ENCODE data around the gene STON1. TPM values are rescaled to one million over a fixed set of nuclear protein-coding genes. Genes with fewer than 3 reads are reported as not detected.

The STON1 gene
- total and polyA plus RNA-seq, 4 donors, result 0.90 to 3.8 (median 1.2) TPM

DNA sequence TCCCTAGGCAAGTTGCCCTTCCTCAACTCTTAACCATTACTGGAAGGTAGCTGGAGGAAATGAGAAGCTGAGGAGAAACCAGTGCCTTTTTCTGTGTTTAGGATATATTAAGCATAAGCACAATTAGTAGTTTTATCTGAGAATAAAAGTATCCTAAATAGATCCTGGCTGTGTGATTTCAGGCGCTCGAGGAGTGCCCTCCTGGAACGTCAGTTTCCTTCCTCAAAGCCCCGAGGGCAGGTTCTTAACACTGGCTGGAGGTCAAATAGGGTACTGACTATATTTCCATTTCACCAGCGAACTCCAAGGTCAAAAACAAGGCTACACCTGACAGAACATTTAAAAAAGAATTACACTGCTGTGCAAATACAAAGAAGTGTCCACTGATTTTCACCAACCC, 1.5 kb upstream of the STON1 start:
- Histone ChIP-seq H3K4me3 (ENCODE audit: low read depth in 1 of 3, low read length in 3 of 3) (no peak overlapping the region), H3K36me3 (ENCODE audit: control insufficient read depth in 4 of 4, insufficient read depth in 3 of 4, low read depth in 1 of 4, low read length in 3 of 4) (no peaks in the 10 kb centered on the region), H3K4me1 (ENCODE audit: control insufficient read depth in 4 of 4, insufficient read depth in 4 of 4, low read length in 3 of 4) (peaks cover 0 to 7% (median 2%) of the 10 kb centered on the region in 4 donors), H3K9ac (ENCODE audit: low read depth in 1 of 2, low read length in 2 of 2) (no peak overlapping the region), H3K27ac (ENCODE audit: low read depth in 1 of 2, low read length in 2 of 2) (no peak overlapping the region), H3K9me3 (ENCODE audit: control insufficient read depth in 4 of 4, low read length in 3 of 4) (no peaks in the 10 kb centered on the region), H3K27me3 (ENCODE audit: control insufficient read depth in 4 of 4, insufficient read depth in 4 of 4, low read length in 3 of 4) (no peaks in the 10 kb centered on the region)
- WGBS, result 78% methylated on average over 5 of the region's 5 CpGs
- TF ChIP-seq, protein P1, sequence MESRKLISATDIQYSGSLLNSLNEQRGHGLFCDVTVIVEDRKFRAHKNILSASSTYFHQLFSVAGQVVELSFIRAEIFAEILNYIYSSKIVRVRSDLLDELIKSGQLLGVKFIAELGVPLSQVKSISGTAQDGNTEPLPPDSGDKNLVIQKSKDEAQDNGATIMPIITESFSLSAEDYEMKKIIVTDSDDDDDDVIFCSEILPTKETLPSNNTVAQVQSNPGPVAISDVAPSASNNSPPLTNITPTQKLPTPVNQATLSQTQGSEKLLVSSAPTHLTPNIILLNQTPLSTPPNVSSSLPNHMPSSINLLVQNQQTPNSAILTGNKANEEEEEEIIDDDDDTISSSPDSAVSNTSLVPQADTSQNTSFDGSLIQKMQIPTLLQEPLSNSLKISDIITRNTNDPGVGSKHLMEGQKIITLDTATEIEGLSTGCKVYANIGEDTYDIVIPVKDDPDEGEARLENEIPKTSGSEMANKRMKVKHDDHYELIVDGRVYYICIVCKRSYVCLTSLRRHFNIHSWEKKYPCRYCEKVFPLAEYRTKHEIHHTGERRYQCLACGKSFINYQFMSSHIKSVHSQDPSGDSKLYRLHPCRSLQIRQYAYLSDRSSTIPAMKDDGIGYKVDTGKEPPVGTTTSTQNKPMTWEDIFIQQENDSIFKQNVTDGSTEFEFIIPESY (IDR thresholded peaks at IDR 0.05), result no peak
- no peak for TF ChIP-seq EGR1 (IDR thresholded peaks at IDR 0.05; ENCODE audit: low read depth in 2 of 2)
- no peak for TF ChIP-seq FOXA2 (IDR thresholded peaks at IDR 0.05)
- TF ChIP-seq JUND (IDR thresholded peaks at IDR 0.05), result no peak
- no peak for TF ChIP-seq RXRA (IDR thresholded peaks at IDR 0.05)
- no peak for TF ChIP-seq RAD21 (IDR thresholded peaks at IDR 0.05)
- no peak for TF ChIP-seq HNF4A (conservative IDR thresholded peaks at IDR 0.05)
- no peak for TF ChIP-seq GABPA (IDR thresholded peaks at IDR 0.05 in 1 of 2, conservative IDR thresholded peaks at IDR 0.05 in 1 of 2)
- no peak for TF ChIP-seq HNF4G (IDR thresholded peaks at IDR 0.05)
- no peak for TF ChIP-seq YY1 (IDR thresholded peaks at IDR 0.05)
- TF ChIP-seq, protein P2, sequence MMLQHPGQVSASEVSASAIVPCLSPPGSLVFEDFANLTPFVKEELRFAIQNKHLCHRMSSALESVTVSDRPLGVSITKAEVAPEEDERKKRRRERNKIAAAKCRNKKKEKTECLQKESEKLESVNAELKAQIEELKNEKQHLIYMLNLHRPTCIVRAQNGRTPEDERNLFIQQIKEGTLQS (IDR thresholded peaks at IDR 0.05), result no peak
- TF ChIP-seq, protein P3, sequence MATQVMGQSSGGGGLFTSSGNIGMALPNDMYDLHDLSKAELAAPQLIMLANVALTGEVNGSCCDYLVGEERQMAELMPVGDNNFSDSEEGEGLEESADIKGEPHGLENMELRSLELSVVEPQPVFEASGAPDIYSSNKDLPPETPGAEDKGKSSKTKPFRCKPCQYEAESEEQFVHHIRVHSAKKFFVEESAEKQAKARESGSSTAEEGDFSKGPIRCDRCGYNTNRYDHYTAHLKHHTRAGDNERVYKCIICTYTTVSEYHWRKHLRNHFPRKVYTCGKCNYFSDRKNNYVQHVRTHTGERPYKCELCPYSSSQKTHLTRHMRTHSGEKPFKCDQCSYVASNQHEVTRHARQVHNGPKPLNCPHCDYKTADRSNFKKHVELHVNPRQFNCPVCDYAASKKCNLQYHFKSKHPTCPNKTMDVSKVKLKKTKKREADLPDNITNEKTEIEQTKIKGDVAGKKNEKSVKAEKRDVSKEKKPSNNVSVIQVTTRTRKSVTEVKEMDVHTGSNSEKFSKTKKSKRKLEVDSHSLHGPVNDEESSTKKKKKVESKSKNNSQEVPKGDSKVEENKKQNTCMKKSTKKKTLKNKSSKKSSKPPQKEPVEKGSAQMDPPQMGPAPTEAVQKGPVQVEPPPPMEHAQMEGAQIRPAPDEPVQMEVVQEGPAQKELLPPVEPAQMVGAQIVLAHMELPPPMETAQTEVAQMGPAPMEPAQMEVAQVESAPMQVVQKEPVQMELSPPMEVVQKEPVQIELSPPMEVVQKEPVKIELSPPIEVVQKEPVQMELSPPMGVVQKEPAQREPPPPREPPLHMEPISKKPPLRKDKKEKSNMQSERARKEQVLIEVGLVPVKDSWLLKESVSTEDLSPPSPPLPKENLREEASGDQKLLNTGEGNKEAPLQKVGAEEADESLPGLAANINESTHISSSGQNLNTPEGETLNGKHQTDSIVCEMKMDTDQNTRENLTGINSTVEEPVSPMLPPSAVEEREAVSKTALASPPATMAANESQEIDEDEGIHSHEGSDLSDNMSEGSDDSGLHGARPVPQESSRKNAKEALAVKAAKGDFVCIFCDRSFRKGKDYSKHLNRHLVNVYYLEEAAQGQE (IDR thresholded peaks at IDR 0.05), result no peak
- no peak for DNase-seq (ENCODE audit: low spot score)

DNA sequence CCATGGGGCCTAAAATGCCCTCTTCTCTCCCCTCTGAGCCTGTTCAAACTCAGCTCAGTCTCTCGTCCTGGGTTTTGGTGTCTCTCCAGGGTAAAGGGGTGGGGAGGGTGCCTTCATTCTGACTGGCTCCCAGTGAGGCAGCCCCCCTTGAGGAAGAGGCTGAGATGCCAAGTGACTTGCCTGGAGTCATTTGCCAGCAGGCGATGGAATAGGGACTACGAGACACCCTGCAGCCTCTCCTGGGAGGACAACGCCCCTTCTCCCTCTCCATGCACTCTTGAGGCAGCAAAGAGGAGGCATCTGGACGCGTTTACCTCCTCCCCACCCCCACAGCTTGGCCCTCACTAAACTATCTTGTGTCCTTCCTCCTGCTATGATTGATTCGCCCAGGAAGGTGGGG, 760 bp upstream of the STON1 start:
- Histone ChIP-seq H3K36me3 (ENCODE audit: control insufficient read depth in 4 of 4, insufficient read depth in 3 of 4, low read depth in 1 of 4, low read length in 3 of 4) (no peaks in the 10 kb centered on the region), H3K27me3 (ENCODE audit: control insufficient read depth in 4 of 4, insufficient read depth in 4 of 4, low read length in 3 of 4) (no peaks in the 10 kb centered on the region), H3K4me1 (ENCODE audit: control insufficient read depth in 4 of 4, insufficient read depth in 4 of 4, low read length in 3 of 4) (peaks cover 0 to 7% (median 2%) of the 10 kb centered on the region in 4 donors), H3K27ac (ENCODE audit: low read depth in 1 of 2, low read length in 2 of 2) (no peak overlapping the region), H3K9me3 (ENCODE audit: control insufficient read depth in 4 of 4, low read length in 3 of 4) (no peaks in the 10 kb centered on the region), H3K9ac (ENCODE audit: low read depth in 1 of 2, low read length in 2 of 2) (no peak overlapping the region), H3K4me3 (ENCODE audit: low read depth in 1 of 3, low read length in 3 of 3) (peak overlapping the region in 1 of 3 donors; percentile 76)
- DNase-seq (ENCODE audit: low spot score), result no peak
- 54% methylated on average over 7 of the region's 7 CpGs for WGBS
- TF ChIP-seq TAF1 (conservative IDR thresholded peaks at IDR 0.05), result no peak
- TF ChIP-seq, protein P4, sequence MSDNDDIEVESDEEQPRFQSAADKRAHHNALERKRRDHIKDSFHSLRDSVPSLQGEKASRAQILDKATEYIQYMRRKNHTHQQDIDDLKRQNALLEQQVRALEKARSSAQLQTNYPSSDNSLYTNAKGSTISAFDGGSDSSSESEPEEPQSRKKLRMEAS (IDR thresholded peaks at IDR 0.05), result no peak
- TF ChIP-seq, protein P1 (IDR thresholded peaks at IDR 0.05), result no peak
- no peak for TF ChIP-seq GABPA (IDR thresholded peaks at IDR 0.05 in 1 of 2, conservative IDR thresholded peaks at IDR 0.05 in 1 of 2)
- no peak for TF ChIP-seq YY1 (IDR thresholded peaks at IDR 0.05)
- TF ChIP-seq RAD21 (IDR thresholded peaks at IDR 0.05), result no peak
- no peak for TF ChIP-seq RXRA (IDR thresholded peaks at IDR 0.05)
- TF ChIP-seq HNF4G (IDR thresholded peaks at IDR 0.05), result no peak
